Stimulated activated CD4-positive, alpha-beta T cell treated with anti-CD3 and anti-CD28 coated beads, TNF-alpha, amount 100 ng/mL, for 24 hours (primary cell): Measurements from ENCODE around the gene CYB5D1.
"Not testable (repeated sequence)": the region's sequence is repeated elsewhere in the genome, so short reads cannot be mapped to it uniquely, and the experiment has no call there.

Experiments used
- DNase-seq, 3 experiments: peaks; one replicate each; pipeline ENCODE4 v3.0.0-alpha.2; 2020; ENCODE audit warnings: low read depth in 3 of 3

CYB5D1 gene

GRCh38 chr17:7856011-7856810 is 1.6 kb upstream of the CYB5D1 start:
- DNase-seq: no peak

- DNase-seq: peak; percentile 83 to 92 (median 88)
Measured at GRCh38 chr17:7856811-7857712, 741 bp upstream of the CYB5D1 start, which contains the start of gene NAA38. Gene NAA38 (minus strand): TSS chr17:7857559. CDS start chr17:7857463, 96 bp downstream.

GRCh38 chr17:7858522-7858810 is 663 bp downstream of the CYB5D1 start:
- DNase-seq: no peak

GRCh38 chr17:7859028-7859427 is 1.2 kb downstream of the CYB5D1 start:
- no peak for DNase-seq

GRCh38 chr17:7862692-7863437 is 5.1 kb downstream of the CYB5D1 start:
- no peak for DNase-seq

GRCh38 chr17:7864384-7864783 is 6.6 kb downstream of the CYB5D1 start:
- not testable (repeated sequence) for DNase-seq

GRCh38 chr17:7864995-7865650 is 7.3 kb downstream of the CYB5D1 start:
- no peak for DNase-seq

- no peak for DNase-seq
Measured at GRCh38 chr17:7867881-7868329, 10.1 kb downstream of the CYB5D1 start.

- DNase-seq: no peak
Measured at GRCh38 chr17:7873051-7873450, 15.2 kb downstream of the CYB5D1 start.

GRCh38 chr17:7875804-7876370 is 18.1 kb downstream of the CYB5D1 start:
- DNase-seq: no peak

- DNase-seq: no peak
Measured at GRCh38 chr17:7878234-7878633, 20.4 kb downstream of the CYB5D1 start.

GRCh38 chr17:7880076-7880868 is 22.5 kb downstream of the CYB5D1 start:
- DNase-seq: no peak

GRCh38 chr17:7881276-7882054 is 23.7 kb downstream of the CYB5D1 start:
- DNase-seq: no peak

- DNase-seq: no peak
Measured at GRCh38 chr17:7882068-7882467, 24.3 kb downstream of the CYB5D1 start.

GRCh38 chr17:7882629-7883028 is 24.8 kb downstream of the CYB5D1 start:
- DNase-seq: no peak

GRCh38 chr17:7883781-7884386 is 26.1 kb downstream of the CYB5D1 start:
- DNase-seq: peak in 1 of 3 experiments; percentile 27

- peak in 1 of 3 experiments; percentile 47 for DNase-seq
Measured at GRCh38 chr17:7884581-7885366, 27.0 kb downstream of the CYB5D1 start.
